ENCODE measurements around the gene HUS1B. TPM values are rescaled to one million over a fixed set of nuclear protein-coding genes. Genes with fewer than 3 reads are reported as not detected.

Gene HUS1B
- total and polyA plus RNA-seq, 9 of the 15 experiments (the other 6 are each of a cell fraction or from before 2014, with no cell fraction given): 0.16 to 1.4 (median 0.38) TPM; not detected in 1

GRCh38 chr6:611928-612327 lies 45.0 kb downstream of the HUS1B start:
- BruUV-seq (replicated peaks): no TSS peak
- Histone ChIP-seq H3K4me1 (replicated peaks in 1 of 2; ENCODE audit: control insufficient read depth in 2 of 2, insufficient read depth in 2 of 2, low read length in 2 of 2) (peaks cover 2 to 12% of the 10 kb centered on the region in 2 experiments; a peak in 3 of 5 replicates), H3K9me3 (replicated peaks; ENCODE audit: control insufficient read depth, insufficient read depth, low read depth, low read length) (no peaks in the 10 kb centered on the region), H3K4me2 (ENCODE audit: insufficient read depth, low read length) (no peak overlapping the region), H3K27ac (ENCODE audit: extremely low read depth, low read depth, low read length) (no peak overlapping the region), H3K9me1 (ENCODE audit: control insufficient read depth, insufficient read depth, low read length) (peaks cover 3% of the 10 kb centered on the region), H3K4me3 (no peak overlapping the region), H2AFZ (ENCODE audit: low read depth, low read length) (no peak overlapping the region), H3K9ac (ENCODE audit: insufficient read depth in 1 of 2, low read depth in 2 of 2, low read length in 2 of 2) (no peak overlapping the region), H3K79me2 (ENCODE audit: control insufficient read depth, insufficient read depth, low read length) (no peaks in the 10 kb centered on the region), H4K20me1 (replicated peaks; ENCODE audit: control insufficient read depth, insufficient read depth, low read length) (no peaks in the 10 kb centered on the region), H3K27me3 (ENCODE audit: control insufficient read depth in 2 of 2, insufficient read depth in 2 of 2, low read length in 2 of 2) (no peaks in the 10 kb centered on the region), H3K36me3 (ENCODE audit: control insufficient read depth, insufficient read depth, low read length) (0 out of 3 replicates have a peak, but pooled peaks cover 10% of the 10 kb centered on the region)
- ChIA-PET CTCF (ENCODE audit: low intra/inter-chr PET ratio) (no interaction called here), POLR2A (no interaction called here)
- intact Hi-C loops (cut with micrococcal nuclease): no loop called here
- 37% methylated on average over 4 of the region's 4 CpGs for WGBS (ENCODE audit: insufficient coverage, low coverage, missing lambda C conversion rate)
- no peak for ATAC-seq
- in situ Hi-C loops (cut with MboI): no loop called here
- no peak for TF ChIP-seq CBX3 (IDR thresholded peaks at IDR 0.05; ENCODE audit: borderline replicate concordance in 1 of 2, low read length in 2 of 2)
- TF ChIP-seq ATF2 (CRISPR knock-in tag; IDR thresholded peaks at IDR 0.05): no peak
- no peak for TF ChIP-seq XRCC4 (IDR thresholded peaks at IDR 0.05; ENCODE audit: extremely low read depth, insufficient read depth, insufficient read length)
- TF ChIP-seq ZNF589 (CRISPR knock-in tag; IDR thresholded peaks at IDR 0.05; ENCODE audit: low read depth): no peak
- no peak for TF ChIP-seq ZNF165 (CRISPR knock-in tag; IDR thresholded peaks at IDR 0.05; ENCODE audit: borderline replicate concordance)
- TF ChIP-seq FOXJ3 (CRISPR knock-in tag; IDR thresholded peaks at IDR 0.05): no peak
- TF ChIP-seq BCOR (IDR thresholded peaks at IDR 0.05): no peak
- TF ChIP-seq, protein P1, sequence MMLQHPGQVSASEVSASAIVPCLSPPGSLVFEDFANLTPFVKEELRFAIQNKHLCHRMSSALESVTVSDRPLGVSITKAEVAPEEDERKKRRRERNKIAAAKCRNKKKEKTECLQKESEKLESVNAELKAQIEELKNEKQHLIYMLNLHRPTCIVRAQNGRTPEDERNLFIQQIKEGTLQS (IDR thresholded peaks at IDR 0.05): no peak
- TF ChIP-seq, protein P1 (CRISPR knock-in tag; conservative IDR thresholded peaks at IDR 0.05): no peak
- no peak for TF ChIP-seq FOS (IDR thresholded peaks at IDR 0.05; ENCODE audit: extremely low read depth, insufficient read length)
- no peak for FAIRE-seq
- DNase-seq (ENCODE audit: extremely low read depth in 1 of 4, low spot score in 3 of 4): no peak
